Stimulated activated naive CD8-positive, alpha-beta T cell treated with anti-CD3 and anti-CD28 coated beads, Interleukin-15, Interleukin-2, amounts not matched to agents 100 ng/mL and 50 ng/mL, for 24 hours (primary cell): ENCODE data around the gene FAM111B.

Experiments
- H3K27ac Mint-ChIP-seq: one replicate; pipeline ENCODE4 v1.8.0; 2021; ENCODE audit warnings: mild to moderate bottlenecking, mixed read lengths
- H3K27me3 Mint-ChIP-seq: one replicate; pipeline ENCODE4 v1.8.0; 2021; ENCODE audit warnings: mixed read lengths
- H3K36me3 Mint-ChIP-seq: one replicate; pipeline ENCODE4 v1.8.0; 2021; ENCODE audit warnings: low read depth, mixed read lengths
- H3K4me1 Mint-ChIP-seq: one replicate; pipeline ENCODE4 v1.8.0; 2021; ENCODE audit warnings: low read depth, mixed read lengths
- H3K4me3 Mint-ChIP-seq: one replicate; pipeline ENCODE4 v1.8.0; 2021; ENCODE audit warnings: mild to moderate bottlenecking, mixed read lengths
- H3K9me3 Mint-ChIP-seq: one replicate; pipeline ENCODE4 v1.8.0; 2021; ENCODE audit warnings: mixed read lengths

Gene FAM111B

DNA sequence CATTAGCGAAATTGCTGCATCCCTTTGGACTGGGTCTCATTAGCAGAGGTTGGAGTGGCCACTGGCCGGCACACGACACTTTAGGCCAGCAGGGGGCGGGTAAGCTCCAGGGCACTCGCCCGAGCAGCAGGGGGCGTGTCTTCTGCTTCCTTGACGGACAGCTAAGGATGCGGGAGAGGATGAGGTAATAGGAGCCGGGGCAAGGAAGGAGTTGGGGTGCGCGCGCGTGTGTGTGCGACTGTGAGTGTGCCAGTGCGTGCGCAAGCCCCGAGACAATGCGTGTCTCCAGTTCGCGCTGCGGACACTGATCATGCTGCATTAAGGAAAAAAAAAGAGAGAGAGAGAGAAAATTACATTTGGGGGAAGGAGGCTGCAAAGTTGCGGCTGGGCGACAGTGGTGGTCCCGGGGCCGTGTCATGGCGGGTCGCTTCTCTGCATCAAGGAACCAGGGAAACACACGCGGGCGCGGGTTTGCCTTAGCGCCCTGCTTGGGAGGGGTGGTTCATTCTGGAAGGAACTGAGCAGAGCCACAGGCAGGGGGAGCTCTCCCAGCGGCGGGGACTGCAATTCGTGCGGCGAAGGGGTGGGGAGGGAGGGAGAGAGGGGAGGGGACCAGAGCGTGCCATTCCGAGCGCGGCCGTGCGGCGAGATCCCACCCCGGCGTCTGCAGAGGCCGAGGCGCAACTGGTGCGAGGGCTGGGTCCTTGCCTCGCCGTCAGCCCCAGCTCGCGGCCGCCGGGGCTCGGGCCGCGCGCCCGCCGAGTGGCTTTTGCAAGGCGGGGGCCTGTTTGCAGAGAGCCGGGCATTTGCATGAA lies 64.7 kb downstream of the FAM111B start, which contains the start of gene DTX4:
DTX4 (plus strand) TSS at position 625 of the 815 bp plus-strand sequence. CDS start 464 bp downstream, outside the sequence.
- Mint-ChIP-seq H3K9me3 (no peaks in the 10 kb centered on the region), H3K36me3 (no peaks in the 10 kb centered on the region), H3K4me1 (peaks cover 14% of the 10 kb centered on the region), H3K4me3 (peak within 1 kb of the TSS; percentile 78), H3K27ac (no peak within 1 kb of the TSS), H3K27me3 (peaks cover 19% of the 10 kb centered on the region)

DNA sequence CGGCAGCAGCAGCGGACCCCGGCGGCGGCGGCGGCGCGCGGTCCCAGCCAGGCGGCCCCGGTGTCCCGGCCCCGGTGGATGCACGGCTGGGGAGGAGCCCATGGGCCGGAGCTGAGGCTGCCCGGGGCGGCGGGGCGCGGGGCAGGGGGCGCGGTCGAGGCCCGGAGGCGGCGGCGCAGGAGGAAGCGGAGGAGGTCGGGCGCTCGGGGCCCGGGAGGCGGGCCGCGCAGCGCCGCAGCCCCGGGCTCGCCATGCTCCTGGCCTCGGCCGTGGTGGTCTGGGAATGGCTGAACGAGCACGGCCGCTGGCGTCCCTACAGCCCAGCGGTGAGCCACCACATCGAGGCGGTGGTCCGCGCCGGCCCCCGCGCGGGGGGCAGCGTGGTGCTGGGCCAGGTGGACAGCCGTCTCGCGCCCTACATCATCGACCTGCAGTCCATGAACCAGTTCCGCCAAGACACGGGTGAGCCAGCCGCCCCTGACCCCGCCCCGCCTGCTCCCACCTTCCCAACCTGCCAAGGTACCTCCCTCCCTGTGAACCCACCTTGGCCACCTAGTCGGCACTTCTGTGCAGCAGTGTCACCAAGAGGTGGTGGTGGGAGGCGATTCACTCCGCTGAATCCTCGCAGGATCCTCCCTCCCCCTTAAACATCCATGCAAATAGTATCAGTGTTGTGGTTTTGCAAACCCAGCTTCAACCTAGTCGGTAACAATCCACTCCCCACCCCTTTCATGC lies 65.5 kb downstream of the FAM111B start:
- no peak overlapping the region for H3K27ac Mint-ChIP-seq
- H3K4me1 Mint-ChIP-seq = peaks cover 14% of the 10 kb centered on the region
- peak overlapping the region; percentile 78 for H3K4me3 Mint-ChIP-seq
- no peaks in the 10 kb centered on the region for H3K36me3 Mint-ChIP-seq
- peaks cover 19% of the 10 kb centered on the region for H3K27me3 Mint-ChIP-seq
- H3K9me3 Mint-ChIP-seq = no peaks in the 10 kb centered on the region

DNA sequence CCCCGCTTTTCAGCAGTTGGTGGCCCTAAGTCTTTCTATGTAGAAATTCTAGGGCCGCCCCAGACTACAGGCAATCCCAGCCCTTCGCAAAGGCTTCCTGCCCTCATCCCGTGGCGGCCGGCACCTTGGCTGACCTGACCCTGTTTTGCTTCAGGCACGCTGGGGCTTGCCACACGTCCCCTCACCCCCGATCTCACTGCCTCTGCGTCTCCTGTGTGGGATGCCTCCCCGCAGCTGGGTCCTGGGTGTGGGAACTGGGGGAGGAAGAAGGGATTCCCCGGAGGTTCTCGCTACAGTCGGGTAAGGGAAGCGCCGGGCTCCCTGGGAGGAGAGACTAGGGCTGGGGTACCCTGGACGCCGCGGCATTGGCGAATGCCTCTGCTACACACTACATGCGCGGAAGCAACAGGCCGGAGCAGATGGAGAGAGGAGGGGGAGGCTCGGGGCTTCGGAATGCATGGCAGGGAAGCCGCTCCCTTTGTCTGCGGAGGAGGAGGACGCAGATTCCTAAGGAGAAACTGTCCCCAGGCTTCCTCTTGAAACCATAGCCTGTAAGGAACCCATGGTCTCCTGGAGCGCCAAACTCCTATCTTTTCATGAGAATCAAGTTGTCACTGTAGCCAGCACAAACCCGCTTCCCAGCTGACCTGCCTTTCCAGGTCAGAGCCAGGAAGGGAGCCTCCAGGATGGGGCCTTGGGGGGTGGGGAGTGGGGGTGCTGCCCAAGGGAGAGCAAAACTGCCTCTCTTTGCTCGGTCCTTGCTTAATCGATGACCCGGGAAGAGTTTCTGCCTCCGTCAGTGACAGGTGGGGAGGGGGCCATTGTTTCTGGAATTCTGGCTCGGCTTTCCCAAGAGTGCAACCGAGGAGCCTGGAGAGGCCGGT lies 66.3 kb downstream of the FAM111B start:
- H3K9me3 Mint-ChIP-seq = no peaks in the 10 kb centered on the region
- no peaks in the 10 kb centered on the region for H3K36me3 Mint-ChIP-seq
- H3K4me1 Mint-ChIP-seq = peaks cover 14% of the 10 kb centered on the region
- H3K4me3 Mint-ChIP-seq = peak overlapping the region; percentile 78
- H3K27me3 Mint-ChIP-seq = peaks cover 19% of the 10 kb centered on the region
- H3K27ac Mint-ChIP-seq = no peak overlapping the region

DNA sequence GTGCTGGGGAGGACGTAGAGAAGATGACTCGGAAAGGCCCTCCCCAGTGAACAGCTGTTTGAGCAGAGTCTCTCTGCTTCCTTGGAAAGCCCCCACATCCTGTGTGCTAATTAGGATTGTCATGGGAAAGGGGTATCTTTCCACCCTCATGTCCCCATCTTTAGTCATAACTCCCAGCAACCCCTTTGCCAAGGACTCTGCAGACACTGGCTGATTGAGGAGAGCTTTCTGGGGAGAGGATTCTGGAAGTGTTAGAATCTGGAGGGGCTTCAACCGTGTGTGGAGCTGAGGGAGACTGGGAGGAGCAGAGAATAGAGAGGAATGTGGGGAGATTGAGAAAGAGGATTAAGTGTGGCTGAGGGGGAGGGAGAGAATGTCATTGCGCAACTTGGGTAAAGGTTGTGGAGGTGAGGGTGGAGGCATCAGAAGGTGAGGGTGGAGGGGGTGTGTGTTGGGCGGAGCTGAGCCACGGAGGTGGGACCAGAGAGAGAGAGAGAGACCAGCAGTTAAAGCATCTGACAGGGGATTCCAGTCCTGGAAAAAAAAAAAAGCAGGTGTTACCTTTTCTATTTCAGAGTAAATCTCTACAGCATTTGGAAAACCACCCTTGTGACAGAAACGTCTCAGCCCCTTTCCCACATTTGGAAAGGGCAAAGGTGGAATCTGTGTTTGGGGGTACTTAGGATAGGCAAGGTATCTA lies 67.1 kb downstream of the FAM111B start:
- Mint-ChIP-seq H3K4me1 (peaks cover 14% of the 10 kb centered on the region), H3K9me3 (no peaks in the 10 kb centered on the region), H3K36me3 (no peaks in the 10 kb centered on the region), H3K27me3 (peaks cover 19% of the 10 kb centered on the region), H3K27ac (no peak overlapping the region), H3K4me3 (no peak overlapping the region)

DNA sequence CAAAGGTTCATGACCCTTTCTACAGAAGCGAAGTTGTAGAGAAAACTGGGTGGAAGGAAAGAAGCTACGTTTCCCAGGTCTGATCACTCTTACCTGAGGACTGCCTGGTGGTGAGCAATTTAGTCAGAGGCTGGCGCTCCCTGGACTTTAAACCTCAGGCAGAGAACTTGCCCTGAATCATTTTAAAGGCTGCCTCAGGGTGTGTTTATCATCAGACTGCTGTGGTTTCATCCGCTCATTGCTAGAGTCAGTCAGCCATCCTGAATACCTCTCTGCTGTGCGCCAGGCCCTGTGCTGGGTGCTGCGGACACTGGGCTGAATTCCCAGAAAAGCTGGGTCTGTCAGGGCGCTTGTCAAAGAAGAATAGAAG lies 67.6 kb downstream of the FAM111B start:
- H3K9me3 Mint-ChIP-seq = no peaks in the 10 kb centered on the region
- H3K27ac Mint-ChIP-seq = no peak overlapping the region
- H3K4me1 Mint-ChIP-seq = peaks cover 14% of the 10 kb centered on the region
- peaks cover 19% of the 10 kb centered on the region for H3K27me3 Mint-ChIP-seq
- H3K36me3 Mint-ChIP-seq = no peaks in the 10 kb centered on the region
- H3K4me3 Mint-ChIP-seq = no peak overlapping the region

DNA sequence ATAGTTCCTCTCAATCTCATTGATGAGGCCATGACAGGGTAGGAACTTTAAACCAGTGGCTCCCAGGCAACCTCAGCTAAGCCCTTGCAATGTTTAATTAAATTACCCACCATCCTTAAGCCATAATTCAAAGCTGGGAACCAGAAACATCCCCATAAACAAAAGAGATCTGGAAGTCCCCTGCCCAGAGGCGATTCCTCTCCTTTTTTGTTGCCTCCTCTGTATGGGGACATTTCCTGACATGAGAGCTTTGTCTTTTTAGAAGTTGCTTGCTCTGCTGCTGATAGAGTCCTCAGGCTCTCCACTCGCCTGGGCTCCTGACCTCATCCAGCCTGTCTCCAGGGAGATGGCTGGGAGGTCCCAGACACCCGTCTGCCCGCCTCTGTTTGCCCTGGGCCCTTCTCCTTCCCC lies 68.1 kb downstream of the FAM111B start:
- Mint-ChIP-seq H3K9me3 (no peaks in the 10 kb centered on the region), H3K4me1 (peaks cover 14% of the 10 kb centered on the region), H3K36me3 (no peaks in the 10 kb centered on the region), H3K4me3 (no peak overlapping the region), H3K27ac (no peak overlapping the region), H3K27me3 (peaks cover 19% of the 10 kb centered on the region)

DNA sequence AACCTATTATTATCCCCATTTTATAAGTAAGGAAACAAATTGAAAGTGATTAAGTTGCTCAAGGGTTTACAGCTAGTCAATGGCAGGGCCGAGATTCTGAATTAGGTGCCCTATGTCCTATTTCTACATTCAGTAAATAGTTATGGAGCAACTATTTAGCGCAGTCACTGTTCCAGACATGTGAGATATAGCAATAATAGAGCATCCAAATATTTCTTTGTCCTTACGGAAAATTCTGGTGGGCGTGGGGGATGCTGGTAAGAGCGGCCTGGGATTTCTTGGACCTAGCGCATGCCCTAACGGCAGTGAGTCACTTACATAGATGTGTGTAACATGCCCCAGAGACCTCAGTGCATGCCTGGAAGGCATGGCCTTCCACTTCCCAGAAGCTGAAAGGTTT lies 69.3 kb downstream of the FAM111B start:
- Mint-ChIP-seq H3K27me3 (peaks cover 19% of the 10 kb centered on the region), H3K4me1 (peaks cover 14% of the 10 kb centered on the region), H3K36me3 (no peaks in the 10 kb centered on the region), H3K27ac (no peak overlapping the region), H3K4me3 (no peak overlapping the region), H3K9me3 (no peaks in the 10 kb centered on the region)
